ENCODE measurements around the gene MBNL3. TPM values are rescaled to one million over a fixed set of nuclear protein-coding genes. Genes with fewer than 3 reads are reported as not detected.

MBNL3 gene
- total RNA-seq, 1 donor from 2014 or later = 4.5 TPM

DNA sequence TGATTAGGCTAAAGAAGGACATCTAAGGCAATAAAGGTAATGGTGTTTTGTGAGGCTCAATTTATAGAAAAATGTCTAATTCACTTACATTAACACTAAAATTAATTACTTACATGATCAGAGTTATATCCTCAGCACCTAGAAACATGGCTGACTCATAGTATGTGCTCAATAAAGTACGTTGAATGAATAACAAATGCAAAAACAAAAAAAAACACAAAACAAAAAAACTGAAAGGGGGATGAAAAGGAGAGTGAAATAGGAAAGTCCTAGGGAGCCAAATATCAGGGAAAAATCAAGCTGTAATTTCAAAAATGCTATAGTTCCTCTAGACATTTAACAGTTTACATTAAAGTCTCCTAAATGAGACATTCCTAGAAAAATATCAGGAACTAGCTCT lies 18.7 kb downstream of the MBNL3 start:
- Mint-ChIP-seq H3K9me3 (ENCODE audit: low read depth) (no peaks in the 10 kb centered on the region), H3K27ac (ENCODE audit: unreplicated experiment) (no peak overlapping the region), H3K36me3 (ENCODE audit: low read depth) (no peaks in the 10 kb centered on the region), H3K27me3 (ENCODE audit: low read depth) (no peaks in the 10 kb centered on the region), H3K4me3 (ENCODE audit: unreplicated experiment) (no peak overlapping the region), H3K4me1 (ENCODE audit: low read depth) (no peaks in the 10 kb centered on the region)
- TF ChIP-seq CTCF (IDR thresholded peaks at IDR 0.05) = no peak
- DNase-seq (ENCODE audit: low spot score) = no peak

DNA sequence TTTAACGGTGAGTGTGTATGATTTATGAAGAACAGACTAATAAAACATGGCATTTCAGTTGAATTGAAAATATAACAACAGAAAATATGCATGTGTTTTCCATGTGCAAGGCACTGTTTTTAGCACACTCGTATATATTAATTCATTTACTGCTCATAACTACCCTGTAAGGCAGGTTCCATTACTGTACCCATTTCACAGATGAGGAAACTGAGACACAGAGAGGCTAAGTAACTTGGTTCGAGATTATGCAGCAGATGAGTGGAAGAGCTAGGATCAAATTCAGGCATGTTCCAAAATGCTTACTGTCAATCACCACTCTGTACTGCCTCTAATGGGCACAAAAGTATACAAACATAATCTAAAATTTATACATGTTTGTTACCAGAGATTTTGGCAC lies 20.4 kb downstream of the MBNL3 start:
- no peak for DNase-seq (ENCODE audit: low spot score)
- no peak for TF ChIP-seq CTCF (IDR thresholded peaks at IDR 0.05)
- Mint-ChIP-seq H3K9me3 (ENCODE audit: low read depth) (no peaks in the 10 kb centered on the region), H3K27ac (ENCODE audit: unreplicated experiment) (no peak overlapping the region), H3K27me3 (ENCODE audit: low read depth) (no peaks in the 10 kb centered on the region), H3K36me3 (ENCODE audit: low read depth) (no peaks in the 10 kb centered on the region), H3K4me1 (ENCODE audit: low read depth) (no peaks in the 10 kb centered on the region), H3K4me3 (ENCODE audit: unreplicated experiment) (no peak overlapping the region)

- no peak for DNase-seq (ENCODE audit: low spot score)
- Mint-ChIP-seq H3K27me3 (ENCODE audit: low read depth) (no peaks in the 10 kb centered on the region), H3K27ac (ENCODE audit: unreplicated experiment) (no peak overlapping the region), H3K36me3 (ENCODE audit: low read depth) (no peaks in the 10 kb centered on the region), H3K9me3 (ENCODE audit: low read depth) (no peaks in the 10 kb centered on the region), H3K4me3 (ENCODE audit: unreplicated experiment) (no peak overlapping the region), H3K4me1 (ENCODE audit: low read depth) (no peaks in the 10 kb centered on the region)
- TF ChIP-seq CTCF (IDR thresholded peaks at IDR 0.05) = no peak
Observed at GRCh38 chrX:132467989-132468388, 20.8 kb downstream of the MBNL3 start.

DNA sequence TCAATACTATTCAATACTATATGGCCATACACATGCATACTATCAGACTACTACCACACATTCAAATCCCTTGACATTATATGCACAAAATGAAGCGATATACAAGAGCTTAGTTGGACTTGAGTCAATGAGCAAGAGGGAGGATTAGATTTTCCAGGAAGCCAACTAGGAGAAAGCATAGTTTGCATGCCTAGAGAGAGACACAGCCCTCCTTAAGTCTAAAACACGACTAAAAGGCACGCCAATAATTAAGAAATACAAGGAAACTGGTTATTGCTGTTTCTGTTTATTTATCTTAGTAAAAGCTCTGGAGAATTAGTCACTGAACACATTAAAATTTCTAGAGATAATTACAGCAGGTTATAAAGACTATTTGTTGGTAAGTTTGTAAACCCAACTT lies 21.8 kb downstream of the MBNL3 start:
- Mint-ChIP-seq H3K36me3 (ENCODE audit: low read depth) (no peaks in the 10 kb centered on the region), H3K9me3 (ENCODE audit: low read depth) (no peaks in the 10 kb centered on the region), H3K4me3 (ENCODE audit: unreplicated experiment) (no peak overlapping the region), H3K4me1 (ENCODE audit: low read depth) (no peaks in the 10 kb centered on the region), H3K27me3 (ENCODE audit: low read depth) (no peaks in the 10 kb centered on the region), H3K27ac (ENCODE audit: unreplicated experiment) (no peak overlapping the region)
- no peak for TF ChIP-seq CTCF (IDR thresholded peaks at IDR 0.05)
- DNase-seq (ENCODE audit: low spot score) = no peak

GRCh38 chrX:132463411-132463810 lies 25.4 kb downstream of the MBNL3 start:
- Mint-ChIP-seq H3K9me3 (ENCODE audit: low read depth) (peaks cover 5% of the 10 kb centered on the region), H3K4me1 (ENCODE audit: low read depth) (no peaks in the 10 kb centered on the region), H3K27ac (ENCODE audit: unreplicated experiment) (no peak overlapping the region), H3K36me3 (ENCODE audit: low read depth) (no peaks in the 10 kb centered on the region), H3K4me3 (ENCODE audit: unreplicated experiment) (no peak overlapping the region), H3K27me3 (ENCODE audit: low read depth) (no peaks in the 10 kb centered on the region)
- peak; percentile 75 for TF ChIP-seq CTCF (IDR thresholded peaks at IDR 0.05)
- no peak for DNase-seq (ENCODE audit: low spot score)
